HEK293T (cell line): ENCODE results near the gene KLHL29.

ENCODE experiments used
- FOXK2 ChIP-seq: fragments of 450-650 bp; IDR thresholded peaks from 2 replicates; pipeline ENCODE4 v1.6.1; 2016; ENCODE audit warnings: mild to moderate bottlenecking
- FOXM1 ChIP-seq: fragments of 450-650 bp; IDR thresholded peaks from 2 replicates; pipeline ENCODE4 v1.6.1; 2017; ENCODE audit warnings: mild to moderate bottlenecking, borderline replicate concordance
- HDGF ChIP-seq: fragments of 450-650 bp; IDR thresholded peaks from 2 replicates; pipeline ENCODE4 v1.6.1; 2017; ENCODE audit warnings: antibody characterized with exemption, borderline replicate concordance
- LEF1 ChIP-seq: fragments of 450-650 bp; IDR thresholded peaks from 2 replicates; pipeline ENCODE4 v1.6.1; 2017; ENCODE audit warnings: mild to moderate bottlenecking, borderline replicate concordance
- SUZ12 ChIP-seq: fragments of 450-650 bp; IDR thresholded peaks from 2 replicates; pipeline ENCODE4 v1.6.1; 2016; ENCODE audit warnings: mild to moderate bottlenecking
- TARDBP ChIP-seq: fragments of 450-650 bp; IDR thresholded peaks from 2 replicates; pipeline ENCODE4 v1.6.1; 2016
- TF ChIP-seq, protein P1 (sequence below): fragments of 450-650 bp; IDR thresholded peaks from 2 replicates; pipeline ENCODE4 v1.6.1; 2016

DNA sequence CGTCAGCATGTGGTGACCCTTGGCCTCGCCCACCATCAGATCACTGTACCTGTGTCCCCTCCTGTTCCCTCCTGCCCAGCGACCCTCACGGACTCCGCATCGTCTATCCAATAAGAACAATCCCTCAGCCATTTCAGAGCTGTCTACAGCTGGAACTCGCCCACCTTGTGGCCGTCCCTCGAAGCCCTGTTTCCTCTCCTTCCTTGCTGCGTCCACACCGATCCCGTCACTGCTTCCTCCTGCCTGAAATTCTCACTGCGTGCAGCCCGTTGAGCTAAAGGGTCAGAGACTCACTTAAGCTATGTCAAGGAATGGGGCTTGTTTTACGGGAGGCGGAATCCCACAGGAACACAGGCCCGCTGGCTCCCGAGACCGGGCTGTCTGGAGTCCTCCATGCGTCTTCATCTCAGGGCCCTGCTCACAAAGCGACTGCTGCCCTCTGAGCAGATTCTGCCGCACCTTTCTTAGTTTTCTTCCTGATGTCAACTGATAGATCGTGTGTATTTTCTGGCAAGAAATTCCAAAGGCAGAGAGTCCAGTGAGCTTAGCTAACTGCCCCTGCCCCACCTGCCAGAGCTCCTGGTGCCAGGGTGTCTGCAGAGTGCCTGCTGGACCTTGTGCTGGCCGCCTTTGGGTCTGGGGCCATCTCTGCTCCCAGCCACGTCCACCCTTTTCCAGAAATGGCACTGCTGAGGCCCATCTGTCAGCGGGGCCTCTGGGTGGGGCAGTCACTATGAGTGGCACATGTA lies 35.3 kb downstream of the KLHL29 start:
- TF ChIP-seq FOXM1 (no peak), HDGF (no peak), FOXK2 (no peak), SUZ12 (no peak), TARDBP (no peak), LEF1 (no peak)
- TF ChIP-seq, protein P1, sequence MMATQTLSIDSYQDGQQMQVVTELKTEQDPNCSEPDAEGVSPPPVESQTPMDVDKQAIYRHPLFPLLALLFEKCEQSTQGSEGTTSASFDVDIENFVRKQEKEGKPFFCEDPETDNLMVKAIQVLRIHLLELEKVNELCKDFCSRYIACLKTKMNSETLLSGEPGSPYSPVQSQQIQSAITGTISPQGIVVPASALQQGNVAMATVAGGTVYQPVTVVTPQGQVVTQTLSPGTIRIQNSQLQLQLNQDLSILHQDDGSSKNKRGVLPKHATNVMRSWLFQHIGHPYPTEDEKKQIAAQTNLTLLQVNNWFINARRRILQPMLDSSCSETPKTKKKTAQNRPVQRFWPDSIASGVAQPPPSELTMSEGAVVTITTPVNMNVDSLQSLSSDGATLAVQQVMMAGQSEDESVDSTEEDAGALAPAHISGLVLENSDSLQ: no peak
